Stimulated activated CD4-positive, alpha-beta T cell treated with anti-CD3 and anti-CD28 coated beads, Interleukin-2, amount 100 ng/mL, for 4 hours (primary cell): ENCODE data around the gene EPB42.
"Not testable (repeated sequence)": the region's sequence is repeated elsewhere in the genome, so short reads cannot be mapped to it uniquely, and the experiment has no call there.

Experiments
- DNase-seq: peaks from one replicate; pipeline ENCODE4 v3.0.0-alpha.2; 2020; ENCODE audit warnings: low read depth

The EPB42 gene

GRCh38 chr15:43241100-43241499, 20.3 kb upstream of the EPB42 start:
- DNase-seq: no peak

GRCh38 chr15:43239732-43240491, 19.1 kb upstream of the EPB42 start:
- no peak for DNase-seq

DNA sequence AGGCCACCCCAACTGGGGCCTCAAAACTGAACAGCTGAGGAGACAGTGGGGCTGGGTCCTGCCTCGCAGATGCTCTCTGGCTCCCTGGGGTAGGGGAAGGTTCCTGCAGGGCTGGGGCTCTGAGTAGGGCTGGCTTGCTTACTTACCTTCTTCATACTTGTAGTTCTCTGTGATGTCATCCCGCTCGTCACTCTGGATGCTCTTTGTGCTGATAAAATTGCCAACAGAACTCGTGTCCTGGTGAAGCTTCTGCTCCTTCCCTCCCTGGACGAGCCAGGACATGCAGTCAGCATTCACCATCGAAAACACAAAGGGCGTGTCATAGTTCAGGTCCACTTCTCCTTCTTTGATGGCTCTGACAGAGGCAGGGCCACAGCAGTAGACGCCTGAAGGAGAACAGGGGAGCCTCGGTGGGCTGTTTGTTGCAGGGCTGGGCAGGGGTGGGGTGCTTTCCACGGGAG, 17.9 kb upstream of the EPB42 start:
- DNase-seq: no peak

GRCh38 chr15:43237842-43238470, 17.1 kb upstream of the EPB42 start:
- no peak for DNase-seq

DNA sequence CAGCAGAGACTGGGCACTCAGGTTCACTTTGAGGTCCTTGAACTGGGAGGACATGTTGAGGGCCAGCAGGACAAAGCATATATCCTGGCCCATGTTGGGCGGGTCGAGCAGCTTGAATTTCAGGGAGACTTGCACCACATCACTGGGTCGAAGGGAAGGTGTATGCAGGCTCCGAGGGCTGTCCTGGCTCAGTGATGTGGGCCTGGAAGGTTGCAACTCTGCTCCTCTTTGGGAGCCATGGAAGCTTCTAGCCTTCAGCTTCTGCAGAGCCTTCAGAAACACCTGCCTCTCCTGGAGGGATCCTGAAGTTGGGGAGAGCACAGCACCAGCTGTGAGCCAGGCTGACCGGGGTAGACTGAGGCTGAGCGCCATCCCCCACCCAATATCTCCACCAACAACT, 14.7 kb upstream of the EPB42 start:
- DNase-seq: no peak

DNA sequence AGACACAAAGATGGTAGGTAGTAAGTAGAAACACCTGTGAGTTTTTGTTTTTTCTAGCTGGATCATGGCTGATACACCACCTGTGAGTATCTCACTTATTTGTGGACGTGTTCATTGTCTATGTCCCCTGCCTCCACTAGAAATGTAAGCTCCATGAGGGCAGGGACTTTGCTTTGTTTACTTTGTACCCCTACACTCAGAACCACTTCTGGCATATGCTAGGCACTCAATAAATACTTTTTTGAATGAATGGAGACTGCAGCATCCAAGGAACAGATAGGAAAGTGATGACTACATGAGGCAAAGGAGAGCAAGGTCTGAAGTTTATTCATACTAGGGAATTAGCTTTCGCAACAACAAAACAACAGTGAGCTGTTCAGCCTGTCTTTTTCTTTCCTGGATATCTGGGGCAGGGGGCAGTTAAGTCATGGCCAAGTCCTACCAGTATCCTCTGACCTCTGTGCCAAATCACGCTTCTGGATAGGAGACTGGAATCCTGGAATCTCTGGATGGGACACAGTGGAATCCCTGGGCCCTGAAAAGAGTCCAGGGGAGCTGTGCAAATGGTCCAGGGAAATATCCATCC, 11.6 kb upstream of the EPB42 start:
- no peak for DNase-seq

DNA sequence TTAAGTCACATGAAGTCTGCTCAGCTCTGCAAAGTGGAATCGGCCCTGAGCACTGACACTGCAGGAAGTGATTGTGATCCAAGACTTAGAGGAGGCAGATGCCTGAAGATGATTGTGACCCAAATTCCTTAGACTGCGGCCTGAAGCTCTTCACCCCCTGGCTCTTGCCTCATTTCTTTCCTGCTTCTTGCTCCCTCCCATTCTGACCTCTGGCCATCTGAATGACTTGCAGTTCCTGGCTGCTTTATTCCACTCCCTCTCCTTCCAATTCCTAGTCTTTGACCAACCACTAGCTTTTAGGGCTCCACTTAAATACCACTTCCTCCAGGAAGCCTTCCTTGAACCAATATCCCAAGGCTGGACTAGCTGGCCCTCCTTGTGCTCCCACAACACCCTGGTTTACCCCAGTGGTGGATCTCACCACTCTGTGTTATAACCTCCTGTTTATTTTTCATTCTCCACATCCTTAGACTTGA, 9.9 kb upstream of the EPB42 start:
- DNase-seq: no peak

GRCh38 chr15:43229977-43230376, 9.2 kb upstream of the EPB42 start:
- no peak for DNase-seq

- no peak for DNase-seq
Observed at GRCh38 chr15:43226436-43227305, 5.9 kb upstream of the EPB42 start.

DNA sequence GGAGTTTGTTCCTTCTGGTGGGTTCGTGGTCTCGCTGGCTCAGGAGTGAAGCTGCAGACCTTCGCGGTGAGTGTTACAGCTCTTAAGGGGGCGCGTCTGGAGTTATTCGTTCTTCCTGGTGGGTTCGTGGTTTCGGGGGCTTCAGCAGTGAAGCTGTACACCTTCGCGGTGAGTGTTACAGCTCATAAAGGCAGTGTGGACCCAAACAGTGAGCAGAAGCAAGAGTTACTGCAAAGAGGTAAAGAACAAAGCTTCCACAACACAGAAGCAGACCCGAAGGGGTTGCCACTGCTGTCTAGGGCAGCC, 5.1 kb upstream of the EPB42 start:
- not testable (repeated sequence) for DNase-seq

DNA sequence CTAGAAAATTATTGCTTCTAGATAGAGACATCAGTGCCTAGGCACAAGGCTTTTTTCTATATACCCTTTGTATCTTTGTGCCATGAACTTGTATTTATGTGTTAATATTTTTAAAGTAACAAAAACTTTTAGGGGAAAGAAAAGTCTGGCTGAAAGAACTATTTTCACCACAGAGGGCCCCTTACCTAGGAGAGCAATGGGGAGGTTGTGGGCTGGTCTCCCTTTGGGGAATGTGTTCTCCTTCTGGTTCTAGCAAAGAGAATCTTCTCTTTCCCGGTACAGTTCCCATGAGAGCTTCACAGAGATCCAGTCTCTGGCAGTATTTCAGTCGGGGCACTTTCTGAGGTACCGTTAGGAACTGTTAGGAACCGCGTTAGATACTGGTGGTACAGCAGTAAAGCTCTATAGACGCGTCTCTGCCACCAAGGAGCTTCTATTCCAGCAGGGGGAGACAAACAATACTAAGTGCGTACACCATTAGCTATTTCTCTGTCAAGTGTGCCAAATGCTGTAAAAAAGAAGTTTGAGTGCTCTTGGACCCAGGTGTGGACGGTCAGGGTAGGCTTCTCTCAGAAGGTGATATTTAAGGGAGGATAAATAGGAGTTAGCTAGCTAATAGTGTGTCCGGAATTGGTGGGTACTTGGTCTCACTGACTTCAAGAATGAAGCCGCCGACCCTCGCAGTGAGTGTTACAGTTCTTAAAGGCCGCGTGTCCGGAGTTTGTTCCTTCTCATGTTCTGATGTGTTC, 4.6 kb upstream of the EPB42 start:
- DNase-seq: peak; percentile 12

DNA sequence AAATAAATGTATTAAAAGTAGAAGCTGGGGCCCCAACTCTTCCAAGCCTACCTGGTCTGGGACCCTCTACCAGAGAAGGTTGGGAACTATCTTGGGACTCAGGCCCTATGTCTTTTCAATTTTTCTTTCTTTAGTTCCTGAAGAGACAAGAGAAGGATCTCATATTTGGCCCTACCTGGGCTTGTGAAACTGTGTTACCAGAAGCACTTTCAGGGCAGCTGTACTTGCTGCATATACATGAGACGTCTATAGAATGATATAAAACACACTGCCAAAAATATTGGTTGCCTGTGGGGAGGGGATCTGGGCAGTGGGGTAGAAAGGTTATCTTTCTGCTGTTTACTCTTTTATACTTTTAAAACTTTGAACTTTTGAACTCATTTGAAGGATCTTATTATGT, 604 bp upstream of the EPB42 start:
- no peak for DNase-seq

- no peak for DNase-seq
Observed at GRCh38 chr15:43219929-43220928, 589 bp downstream of the EPB42 start.

DNA sequence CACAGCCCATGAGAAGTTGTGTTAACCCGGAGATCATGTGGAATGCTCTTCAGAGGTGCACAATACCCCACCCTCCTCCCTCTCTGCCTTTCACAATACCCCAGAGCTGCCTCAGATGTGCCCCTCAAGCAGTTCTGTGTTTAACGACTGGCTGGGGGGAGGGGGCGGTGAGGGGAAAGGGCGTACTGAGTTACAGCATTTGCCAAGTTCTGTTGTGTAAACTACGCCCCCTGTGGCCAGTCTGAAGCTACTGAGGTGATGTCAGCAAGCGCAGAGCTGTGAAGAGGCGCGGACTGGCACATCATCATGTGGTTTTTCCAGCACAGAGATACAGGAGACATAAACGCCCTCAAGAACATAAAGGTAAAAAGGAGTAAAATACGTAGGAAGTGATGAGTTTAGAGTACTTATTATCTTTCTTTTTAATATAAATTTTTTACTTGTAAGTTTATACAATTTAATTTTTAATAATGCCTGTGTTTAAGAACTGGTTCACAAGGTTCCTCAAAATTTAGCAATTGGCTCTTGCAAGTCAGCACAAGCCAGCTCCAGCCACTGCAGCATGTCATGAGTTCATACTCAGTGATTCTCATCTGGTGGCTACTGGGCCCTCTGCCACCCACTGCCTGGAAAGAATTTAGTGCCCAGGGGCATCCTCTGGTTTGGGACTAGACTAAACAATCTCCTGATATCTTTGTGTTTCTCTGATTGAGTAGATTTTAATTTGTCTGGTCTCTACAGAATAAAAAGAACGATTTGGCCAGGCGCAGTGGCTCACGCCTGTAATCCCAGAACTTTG, 1.7 kb downstream of the EPB42 start:
- no peak for DNase-seq

- no peak for DNase-seq
Observed at GRCh38 chr15:43215961-43216360, 4.9 kb downstream of the EPB42 start.

- no peak for DNase-seq
Observed at GRCh38 chr15:43214592-43215295, 6.1 kb downstream of the EPB42 start.

- no peak for DNase-seq
Observed at GRCh38 chr15:43214169-43214568, 6.6 kb downstream of the EPB42 start.

DNA sequence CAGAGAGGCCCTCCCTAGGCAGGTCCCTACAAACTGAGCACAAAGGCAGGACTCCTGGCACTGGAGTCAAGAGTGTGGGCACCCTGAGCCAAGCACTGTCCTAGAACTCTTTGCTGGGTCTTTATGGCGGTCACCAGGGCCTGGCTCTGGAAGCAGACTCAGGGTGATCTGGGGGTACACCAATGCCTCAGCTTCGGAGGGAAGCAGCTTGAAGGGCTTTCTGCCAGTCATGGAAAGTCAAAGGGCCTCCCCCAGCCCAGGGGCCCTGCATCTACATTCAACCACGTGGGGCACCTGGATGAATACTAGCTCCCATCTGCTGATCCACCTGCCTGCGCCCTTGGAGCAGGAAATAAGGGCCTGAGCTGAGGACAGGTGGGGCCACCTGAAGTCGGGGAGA, 7.4 kb downstream of the EPB42 start:
- DNase-seq: no peak

GRCh38 chr15:43212951-43213350, 7.9 kb downstream of the EPB42 start:
- no peak for DNase-seq
